Fibroblast of villous mesenchyme (primary cell): ENCODE results near the gene CLIC3. TPM values are rescaled to one million over a fixed set of nuclear protein-coding genes. Genes with fewer than 3 reads are reported as not detected.

Source experiments
- DNase-seq: peaks from one replicate; pipeline ENCODE4 v3.0.0-alpha.2; 2010; ENCODE audit warnings: low read depth
- H3K4me3 ChIP-seq: 2 replicates; pipeline ENCODE4 v1.5.1; 2011; ENCODE audit warnings: low read depth, mild to moderate bottlenecking, low read length
- total RNA-seq: library from RNA; depleted of rRNA; stranded (reverse); fragments of >200 nt; gene quantifications from 2 replicates; pipeline ENCODE4 v1.2.3, GENCODE V29; 2012
- TF ChIP-seq, protein P1 (sequence below): IDR thresholded peaks from 2 replicates; pipeline ENCODE4 v1.5.1; 2012; ENCODE audit warnings: low read depth, mild to moderate bottlenecking, low read length; ENCODE audit not compliant: insufficient read depth

CLIC3 gene
- total RNA-seq, 1 donor, result 43.2 TPM

DNA sequence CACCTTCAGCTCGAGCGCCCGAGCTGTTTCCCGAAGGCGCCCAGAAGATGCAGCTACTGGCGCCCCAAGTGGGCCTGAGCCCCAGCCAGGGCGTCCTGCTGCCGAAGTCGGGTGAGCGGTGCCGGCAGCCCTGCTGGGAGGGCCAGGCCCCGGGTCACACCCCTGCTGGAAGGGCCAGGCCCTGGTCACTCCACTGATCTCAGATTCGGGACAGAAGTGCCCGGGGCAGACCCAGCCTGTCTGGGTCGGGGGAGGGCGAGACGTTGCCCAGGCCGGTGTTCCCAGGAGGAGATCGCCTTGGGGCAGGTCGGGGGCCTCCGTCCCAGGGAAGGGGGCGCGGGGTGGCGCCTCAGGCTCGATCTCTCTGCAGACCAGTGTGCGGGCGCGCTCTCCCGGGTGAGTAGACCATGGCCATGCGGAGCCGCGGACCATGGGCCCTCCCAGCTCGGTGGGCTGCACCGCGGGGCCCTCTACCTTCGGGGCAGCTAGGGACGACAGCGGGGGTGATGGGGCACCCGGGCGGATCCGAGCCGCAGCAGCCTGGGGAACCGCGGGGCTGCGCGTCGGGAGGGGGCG is 11.3 kb downstream of the CLIC3 start:
- no peak overlapping the region for H3K4me3 ChIP-seq
- TF ChIP-seq, protein P1, sequence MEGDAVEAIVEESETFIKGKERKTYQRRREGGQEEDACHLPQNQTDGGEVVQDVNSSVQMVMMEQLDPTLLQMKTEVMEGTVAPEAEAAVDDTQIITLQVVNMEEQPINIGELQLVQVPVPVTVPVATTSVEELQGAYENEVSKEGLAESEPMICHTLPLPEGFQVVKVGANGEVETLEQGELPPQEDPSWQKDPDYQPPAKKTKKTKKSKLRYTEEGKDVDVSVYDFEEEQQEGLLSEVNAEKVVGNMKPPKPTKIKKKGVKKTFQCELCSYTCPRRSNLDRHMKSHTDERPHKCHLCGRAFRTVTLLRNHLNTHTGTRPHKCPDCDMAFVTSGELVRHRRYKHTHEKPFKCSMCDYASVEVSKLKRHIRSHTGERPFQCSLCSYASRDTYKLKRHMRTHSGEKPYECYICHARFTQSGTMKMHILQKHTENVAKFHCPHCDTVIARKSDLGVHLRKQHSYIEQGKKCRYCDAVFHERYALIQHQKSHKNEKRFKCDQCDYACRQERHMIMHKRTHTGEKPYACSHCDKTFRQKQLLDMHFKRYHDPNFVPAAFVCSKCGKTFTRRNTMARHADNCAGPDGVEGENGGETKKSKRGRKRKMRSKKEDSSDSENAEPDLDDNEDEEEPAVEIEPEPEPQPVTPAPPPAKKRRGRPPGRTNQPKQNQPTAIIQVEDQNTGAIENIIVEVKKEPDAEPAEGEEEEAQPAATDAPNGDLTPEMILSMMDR, result no peak
- DNase-seq, result no peak

DNA sequence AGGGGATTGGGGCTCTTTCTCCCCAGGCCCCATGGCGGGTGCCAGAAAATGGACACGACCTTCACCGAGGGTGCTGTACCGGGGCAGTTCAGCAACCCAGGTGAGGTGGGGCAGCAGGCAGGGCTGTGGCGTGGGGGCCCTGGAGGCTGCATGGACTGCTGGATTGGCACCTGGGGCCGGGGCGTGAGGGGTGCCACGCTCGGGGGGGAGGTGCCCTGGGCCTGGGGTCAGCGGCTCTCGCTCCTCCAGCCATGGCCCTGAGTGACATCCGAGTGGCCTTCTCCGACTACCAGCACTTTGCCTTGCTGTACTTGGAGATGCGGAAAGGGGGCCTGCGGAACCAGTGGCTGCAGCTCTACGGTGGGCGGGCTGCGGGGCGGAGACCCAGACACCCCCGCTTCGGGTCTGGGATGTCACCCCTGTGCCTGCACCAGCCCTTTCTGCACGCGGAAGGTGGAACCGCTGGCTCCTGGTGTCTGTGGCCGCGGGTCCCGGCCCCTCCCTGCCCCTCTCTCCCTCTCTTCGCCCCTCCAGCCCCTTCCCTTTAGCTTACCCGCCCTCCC is 11.8 kb downstream of the CLIC3 start:
- no peak overlapping the region for H3K4me3 ChIP-seq
- no peak for DNase-seq
- TF ChIP-seq, protein P1, result no peak

GRCh38 chr9:136983656-136984314 is 12.6 kb downstream of the CLIC3 start:
- TF ChIP-seq, protein P1, result no peak
- no peak for DNase-seq
- no peak overlapping the region for H3K4me3 ChIP-seq

DNA sequence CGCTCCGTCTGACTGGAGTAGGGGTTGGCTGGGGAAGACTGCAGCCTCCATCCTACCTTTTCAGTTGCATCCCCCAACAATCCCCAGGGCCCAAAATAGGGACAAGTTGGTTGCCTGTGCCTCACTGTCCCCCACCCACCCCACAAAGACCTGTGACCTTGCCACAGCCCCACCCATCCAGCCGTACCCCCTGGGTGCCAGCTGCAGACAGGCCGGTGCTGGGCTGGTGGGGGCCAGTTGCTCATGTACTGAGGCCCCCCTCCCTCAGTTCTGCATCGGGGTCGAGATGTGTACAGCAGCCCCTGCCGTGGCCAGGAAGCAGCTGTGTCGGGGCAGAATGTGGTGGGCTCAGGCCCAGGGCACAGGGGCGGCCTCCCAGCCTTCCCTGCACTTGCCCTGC is 13.2 kb downstream of the CLIC3 start:
- TF ChIP-seq, protein P1, result no peak

DNA sequence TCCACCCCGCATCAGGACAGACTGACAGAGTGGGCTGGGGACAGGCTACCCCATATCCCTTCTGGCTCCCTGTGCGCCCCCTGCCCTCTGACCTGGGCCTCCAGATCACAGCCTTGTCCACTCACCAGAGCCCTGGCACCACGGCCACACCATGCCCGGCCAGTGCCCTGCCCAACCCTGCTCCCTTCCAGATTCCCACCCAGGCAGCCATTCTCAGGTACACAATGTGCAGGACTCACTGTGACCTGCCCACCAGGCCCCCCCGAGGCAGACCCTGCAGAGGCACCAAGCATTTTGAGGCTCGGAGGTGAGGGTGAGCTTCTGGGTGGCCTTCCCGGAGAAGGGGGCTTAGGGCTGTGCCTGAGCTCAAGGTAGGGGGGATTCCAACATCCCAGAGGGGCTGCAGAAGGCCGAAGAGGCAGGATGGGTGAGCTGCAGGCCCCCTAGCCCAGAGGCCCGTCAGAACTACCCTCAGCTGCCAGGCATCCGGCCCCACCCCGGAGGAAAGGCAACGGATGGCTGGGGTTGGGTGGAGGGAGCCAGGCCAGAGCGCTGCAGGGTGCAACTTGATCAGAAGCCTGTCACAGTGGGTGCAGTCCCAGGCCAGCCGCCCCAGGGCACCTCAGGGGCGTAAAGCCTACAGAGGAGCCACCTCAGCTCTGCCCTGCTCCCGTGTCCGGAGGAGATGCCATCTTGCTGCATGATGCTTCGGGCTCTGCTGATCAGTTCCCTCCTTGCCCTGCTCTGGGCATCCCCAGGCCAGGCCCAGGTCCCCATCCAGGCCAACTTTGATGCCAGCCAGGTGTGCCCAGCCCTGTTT is 13.9 kb downstream of the CLIC3 start, which contains the start of gene LCNL1:
LCNL1 (plus strand) TSS at position 762 of the 820 bp plus-strand sequence. CDS start 594 bp downstream, outside the sequence.
- DNase-seq, result no peak
- TF ChIP-seq, protein P1, result no peak
- no peak within 1 kb of the TSS for H3K4me3 ChIP-seq

More for the DNA sequence above, 13.2 kb downstream of the CLIC3 start:
- no peak overlapping the region for H3K4me3 ChIP-seq
- no peak for DNase-seq

- no peak overlapping the region for H3K4me3 ChIP-seq
- no peak for DNase-seq
- TF ChIP-seq, protein P1, result no peak
These were observed 14.7 kb downstream of the CLIC3 start for GRCh38 chr9:136981588-136982231.
